Thoracic aorta endothelial cell (primary cell): ENCODE data around the gene MTAP. TPM values are rescaled to one million over a fixed set of nuclear protein-coding genes. Genes with fewer than 3 reads are reported as not detected.

Experiments used
- total RNA-seq: library from RNA; depleted of rRNA; stranded (reverse); fragments of >200 nt; gene quantifications from 2 replicates; pipeline ENCODE4 v1.2.3, GENCODE V29; 2012

Gene MTAP
- 49.7 and 64.7 TPM in 2 replicates for total RNA-seq

DNA sequence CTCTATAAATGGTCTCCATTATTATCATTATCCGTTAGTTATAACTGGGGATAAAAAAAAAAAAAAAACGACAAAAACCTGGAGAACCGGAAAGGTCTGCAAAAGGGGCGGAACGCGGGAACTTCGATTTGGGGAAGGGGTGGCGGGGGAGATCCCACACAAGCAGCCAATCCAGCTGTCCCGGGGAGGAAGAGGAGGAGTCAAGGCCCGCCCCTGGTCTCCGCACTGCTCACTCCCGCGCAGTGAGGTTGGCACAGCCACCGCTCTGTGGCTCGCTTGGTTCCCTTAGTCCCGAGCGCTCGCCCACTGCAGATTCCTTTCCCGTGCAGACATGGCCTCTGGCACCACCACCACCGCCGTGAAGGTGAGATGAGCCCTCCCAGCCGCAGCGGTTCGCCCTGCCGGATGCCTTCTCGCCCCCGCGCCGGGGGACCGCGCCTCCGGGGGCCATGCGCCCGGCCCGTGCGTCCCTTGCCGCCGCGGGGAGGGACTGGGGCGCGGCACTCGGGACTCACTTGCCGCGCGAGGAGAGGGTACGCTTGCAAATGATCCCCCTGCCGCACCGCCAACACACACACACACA lies at the start of gene MTAP:
MTAP (plus strand) TSS at position 219 of the 583 bp plus-strand sequence; CDS start at position 332, 113 bp downstream.

Other genes starting within 250 kb of the MTAP start
- 3.8 and 3.9 TPM in 2 replicates for gene CDKN2A, start 191.8 kb downstream of the MTAP start, total RNA-seq
- 1.2 and 1.4 TPM in 2 replicates for gene CDKN2B-AS1, start 192.2 kb downstream of the MTAP start, total RNA-seq
- gene CDKN2B, start 206.7 kb downstream of the MTAP start, total RNA-seq: 2.7 and 4.7 TPM in 2 replicates